SK-N-SH (cell line): ENCODE measurements around the gene PARVA. TPM values are rescaled to one million over a fixed set of nuclear protein-coding genes. Genes with fewer than 3 reads are reported as not detected.
A peak's percentile ranks its signal among the peaks of the same experiment; 100 is the strongest.

Experiments
- CTCF ChIA-PET: fragments of 300-600, 350-600 bp; formaldehyde crosslinking; extraction: SDS; loops from one replicate; lab custom pipeline; 2021; lab: Yijun Ruan, JAX
- POLR2A ChIA-PET: fragments of 350-600 bp; sonication (Branson Sonifier 250); formaldehyde crosslinking; extraction: SDS; loops from one replicate; lab custom pipeline; 2020; ENCODE audit warnings: antibody characterized with exemption, inconsistent platforms; lab: Yijun Ruan, JAX
- DNase-seq: peaks from one replicate; pipeline ENCODE4 v3.0.0; 2012
- H2AFZ ChIP-seq: fragments of 200-600 bp; sonication (generic); 2 replicates; pipeline ENCODE4 v1.8.1; 2016; ENCODE audit warnings: antibody characterized with exemption, mild to moderate bottlenecking, low read depth
- H3F3A ChIP-seq: fragments of 200-600 bp; sonication (generic); replicated peaks from 2 replicates; pipeline ENCODE3; 2016; ENCODE audit warnings: antibody characterized with exemption, mild to moderate bottlenecking; ENCODE audit not compliant: insufficient read depth
- H3K27ac ChIP-seq, 2 experiments: fragments of 200-500 bp in 1 of 2; fragments of 200-600 bp in 1 of 2; sonication (Bioruptor generic) in 1 of 2; sonication (generic), shearing (Covaris generic) in 1 of 2; 2 replicates each; pipeline versions ENCODE4 v1.5.1 to v1.6.1; 2014 to 2016; ENCODE audit warnings: low read depth in 2 of 2, inconsistent platforms in 1 of 2, low read length in 1 of 2, mild to moderate bottlenecking in 1 of 2, mixed read lengths in 1 of 2
- H3K27me3 ChIP-seq: fragments of 200-600 bp; sonication (generic), shearing (Covaris generic); 2 replicates; pipeline ENCODE4 v1.6.1; 2016; ENCODE audit warnings: mixed run types; ENCODE audit not compliant: insufficient read depth
- H3K36me3 ChIP-seq, 2 experiments: fragments of 200-500 bp in 1 of 2; fragments of 200-600 bp in 1 of 2; sonication (Bioruptor generic) in 1 of 2; sonication (generic) in 1 of 2; replicated peaks in 1 of 2; 2 replicates each; pipeline versions ENCODE3 to v1.5.1; 2014 to 2016; ENCODE audit warnings: low read length in 1 of 2, mild to moderate bottlenecking in 1 of 2; ENCODE audit not compliant: insufficient read depth in 2 of 2, control insufficient read depth in 1 of 2
- H3K4me1 ChIP-seq, 2 experiments: fragments of 200-500 bp in 1 of 2; fragments of 200-600 bp in 1 of 2; sonication (Bioruptor generic) in 1 of 2; sonication (generic), shearing (Covaris generic) in 1 of 2; 2 replicates each; pipeline versions ENCODE4 v1.5.1 to v1.6.1; 2014 to 2016; ENCODE audit warnings: low read depth in 1 of 2, low read length in 1 of 2, mixed run types in 1 of 2; ENCODE audit not compliant: insufficient read depth in 2 of 2, control insufficient read depth in 1 of 2
- H3K4me2 ChIP-seq: fragments of 200-600 bp; sonication (generic), shearing (Covaris generic); 2 replicates; pipeline ENCODE4 v1.6.1; 2017; ENCODE audit warnings: mixed run types
- H3K4me3 ChIP-seq, 2 experiments: fragments of 200-500 bp in 1 of 2; fragments of 200-600 bp in 1 of 2; sonication (Bioruptor generic) in 1 of 2; sonication (generic), shearing (Covaris generic) in 1 of 2; 2 replicates each; pipeline versions ENCODE4 v1.5.1 to v1.8.1; 2014 to 2016; ENCODE audit warnings: low read depth in 2 of 2, inconsistent platforms in 1 of 2, low read length in 1 of 2, mild to moderate bottlenecking in 1 of 2, mixed read lengths in 1 of 2, moderate library complexity in 1 of 2
- H3K79me2 ChIP-seq: fragments of 200-600 bp; sonication (generic); 2 replicates; pipeline ENCODE4 v1.8.1; 2017; ENCODE audit warnings: mild to moderate bottlenecking; ENCODE audit not compliant: insufficient read depth
- H3K9ac ChIP-seq: fragments of 200-600 bp; sonication (generic); 2 replicates; pipeline ENCODE4 v1.6.1; 2017; ENCODE audit warnings: mixed run types
- H3K9me2 ChIP-seq: fragments of 200-600 bp; sonication (generic); 2 replicates; pipeline ENCODE4 v1.6.1; 2017; ENCODE audit warnings: mixed run types
- H3K9me3 ChIP-seq: fragments of 200-600 bp; sonication (generic); 2 replicates; pipeline ENCODE4 v1.6.1; 2017; ENCODE audit warnings: mixed run types, mild to moderate bottlenecking, moderate library complexity
- H4K20me1 ChIP-seq: fragments of 200-600 bp; sonication (generic); 2 replicates; pipeline ENCODE4 v1.6.1; 2017; ENCODE audit warnings: mild to moderate bottlenecking, mixed run types; ENCODE audit not compliant: insufficient read depth
- CHD2 ChIP-seq: fragments of 150-350 bp; IDR thresholded peaks from 2 replicates; pipeline ENCODE4 v1.6.1; 2018; ENCODE audit warnings: low read length; ENCODE audit not compliant: partially characterized antibody
- CTCF ChIP-seq: fragments of 200-600 bp; sonication (generic); IDR thresholded peaks from 2 replicates; pipeline ENCODE4 v1.6.1; 2017; ENCODE audit warnings: antibody characterized with exemption, mild to moderate bottlenecking, moderate library complexity
- FOSL2 ChIP-seq: IDR thresholded peaks from 2 replicates; pipeline ENCODE4 v1.4.0; 2012; ENCODE audit warnings: low read depth, mild to moderate bottlenecking, moderate library complexity, borderline replicate concordance
- FOXM1 ChIP-seq: IDR thresholded peaks from 2 replicates; pipeline ENCODE4 v1.4.0; 2012; ENCODE audit warnings: low read depth, mild to moderate bottlenecking
- GATA2 ChIP-seq: sonication (generic); formaldehyde crosslinking; IDR thresholded peaks from 2 replicates; pipeline ENCODE4 v1.5.0; 2020; ENCODE audit warnings: mild to moderate bottlenecking, missing genetic modification reagents
- IRF3 ChIP-seq: fragments of 150-350 bp; IDR thresholded peaks from 2 replicates; pipeline ENCODE4 v1.6.1; 2016; ENCODE audit warnings: mild to moderate bottlenecking, low read depth, low read length
- JUND ChIP-seq: IDR thresholded peaks from 2 replicates; pipeline ENCODE4 v1.4.0; 2012
- MAX ChIP-seq: IDR thresholded peaks from 2 replicates; pipeline ENCODE4 v1.4.0; 2012; ENCODE audit warnings: low read depth
- MXI1 ChIP-seq: IDR thresholded peaks from 2 replicates; pipeline ENCODE4 v1.6.1; 2012; ENCODE audit warnings: mild to moderate bottlenecking, low read depth, low read length, improper control_type of control experiment
- NFIC ChIP-seq: IDR thresholded peaks from 2 replicates; pipeline ENCODE4 v1.4.0; 2012; ENCODE audit warnings: borderline replicate concordance
- NRF1 ChIP-seq: IDR thresholded peaks from 2 replicates; pipeline ENCODE4 v1.6.1; 2012; ENCODE audit warnings: low read depth, mild to moderate bottlenecking, low read length
- RAD21 ChIP-seq: IDR thresholded peaks from 2 replicates; pipeline ENCODE4 v1.6.1; 2012; ENCODE audit warnings: mild to moderate bottlenecking, low read length
- RFX5 ChIP-seq: IDR thresholded peaks from 2 replicates; pipeline ENCODE4 v1.6.1; 2012; ENCODE audit warnings: mild to moderate bottlenecking, improper control_type of control experiment, low read length
- RXRA ChIP-seq: IDR thresholded peaks from 2 replicates; pipeline ENCODE4 v1.4.0; 2012; ENCODE audit warnings: low read depth, mild to moderate bottlenecking, borderline replicate concordance
- USF2 ChIP-seq: fragments of 150-350 bp; IDR thresholded peaks from 2 replicates; pipeline ENCODE4 v1.6.1; 2017; ENCODE audit warnings: antibody characterized with exemption, low read length, low read depth, borderline replicate concordance
- WGBS: methylation state at CpG from one replicate; pipeline ENCODE4 v1.1.6; 2017; ENCODE audit warnings: low lambda C conversion rate; 5-methylcytosine and 5-hydroxymethylcytosine counted together
- polyA plus RNA-seq, 3 experiments: library from polyadenylated mRNA; depleted of rRNA; stranded (reverse); fragments of >200 nt; gene quantifications; 2 replicates each; pipeline ENCODE4 v1.2.3, GENCODE V29; 2012

Gene PARVA
- polyA plus RNA-seq, 1 of the 3 experiments (the other 2 are of a cell fraction) = 27.6 TPM

GRCh38 chr11:12432507-12432906 lies 55.1 kb downstream of the PARVA start (continued):
- no peak for TF ChIP-seq FOSL2
- TF ChIP-seq NFIC = no peak
- TF ChIP-seq IRF3 = no peak

GRCh38 chr11:12433121-12433520 lies 55.8 kb downstream of the PARVA start:
- Histone ChIP-seq H3K4me2 (peak overlapping the region; percentile 42; the same call in 1 of the 2 replicates), H3K36me3 (peaks cover 0 to 2% of the 10 kb centered on the region in 2 experiments), H3K4me1 (peaks cover 24 to 35% of the 10 kb centered on the region in 2 experiments), H3K27ac (peak overlapping the region; percentile 54 to 91; a peak in 3 of 4 replicates), H3K9me2 (no peaks in the 10 kb centered on the region), H2AFZ (no peak overlapping the region), H3K79me2 (peaks cover 85% of the 10 kb centered on the region), H3K4me3 (no peak overlapping the region), H3K9me3 (no peaks in the 10 kb centered on the region), H3K27me3 (no peaks in the 10 kb centered on the region), H3K9ac (peak overlapping the region; percentile 0; the same call in 1 of the 2 replicates), H4K20me1 (no peaks in the 10 kb centered on the region; the same call in 1 of the 2 replicates), H3F3A (peaks cover 6% of the 10 kb centered on the region)
- CTCF ChIA-PET = interaction anchor here (0.9 to 1.0 kb wide), 2 partner anchors 126 to 144 kb away, joined by 3 read pairs; no protein-coding TSS in a partner anchor
- 91% methylated on average over 3 of the region's 3 CpGs for WGBS
- TF ChIP-seq CHD2 (no peak), FOSL2 (no peak), CTCF (no peak)
- POLR2A ChIA-PET = no interaction called here
- DNase-seq = no peak

- ChIA-PET POLR2A (no interaction called here), CTCF (interaction anchor here (0.7 to 1.4 kb wide), 7 partner anchors 22 to 750 kb away, joined by 3 read pairs; no protein-coding TSS in a partner anchor)
- Histone ChIP-seq H3K9ac (peak overlapping the region; percentile 0; the same call in 1 of the 2 replicates), H3K9me3 (no peaks in the 10 kb centered on the region), H3K4me2 (peak overlapping the region; percentile 42), H3K79me2 (peaks cover 85% of the 10 kb centered on the region), H3K4me3 (no peak overlapping the region), H3F3A (peaks cover 6% of the 10 kb centered on the region), H3K4me1 (peaks cover 24 to 35% of the 10 kb centered on the region in 2 experiments), H3K36me3 (peaks cover 0 to 2% of the 10 kb centered on the region in 2 experiments), H3K27me3 (no peaks in the 10 kb centered on the region), H2AFZ (no peak overlapping the region), H4K20me1 (no peaks in the 10 kb centered on the region), H3K9me2 (no peaks in the 10 kb centered on the region), H3K27ac (peak overlapping the region; percentile 54 to 91; a peak in 3 of 4 replicates)
- WGBS = 58% methylated on average over 16 of the region's 16 CpGs
- peak; percentile 39 for DNase-seq
- TF ChIP-seq CTCF = no peak
- peak; percentile 18; the same call in 1 of the 2 replicates for TF ChIP-seq FOXM1
- TF ChIP-seq USF2 = no peak
- TF ChIP-seq MAX = peak; percentile 39; the same call in 1 of the 2 replicates
- TF ChIP-seq NRF1 = no peak
- no peak for TF ChIP-seq RFX5
- peak; percentile 71 for TF ChIP-seq GATA2 (CRISPR knock-in tag)
- TF ChIP-seq JUND = no peak
- TF ChIP-seq RAD21 = no peak
- TF ChIP-seq RXRA = 0 out of 2 replicates have a peak, but pooled peaks have one; percentile 9
- no peak for TF ChIP-seq MXI1
- no peak for TF ChIP-seq IRF3
These were observed 56.4 kb downstream of the PARVA start for GRCh38 chr11:12433571-12434324.
